DOHH2 (cell line): ENCODE measurements around the gene REC114.

Experiments
- EZH2phosphoT487 ChIP-seq: fragments of 200-600 bp; sonication (generic); IDR thresholded peaks from 2 replicates; pipeline ENCODE4 v1.6.1; 2017; ENCODE audit warnings: borderline replicate concordance, mild to moderate bottlenecking, antibody characterized with exemption, low read length, moderate library complexity, mixed read lengths
- TF ChIP-seq, protein P1 (sequence below): fragments of 200-600 bp; sonication (generic); IDR thresholded peaks from one replicate; pipeline ENCODE4 v1.5.1; 2014; ENCODE audit warnings: antibody characterized with exemption, mild to moderate bottlenecking, low read depth, low read length; ENCODE audit not compliant: poor library complexity, severe bottlenecking

- TF ChIP-seq, protein P1, sequence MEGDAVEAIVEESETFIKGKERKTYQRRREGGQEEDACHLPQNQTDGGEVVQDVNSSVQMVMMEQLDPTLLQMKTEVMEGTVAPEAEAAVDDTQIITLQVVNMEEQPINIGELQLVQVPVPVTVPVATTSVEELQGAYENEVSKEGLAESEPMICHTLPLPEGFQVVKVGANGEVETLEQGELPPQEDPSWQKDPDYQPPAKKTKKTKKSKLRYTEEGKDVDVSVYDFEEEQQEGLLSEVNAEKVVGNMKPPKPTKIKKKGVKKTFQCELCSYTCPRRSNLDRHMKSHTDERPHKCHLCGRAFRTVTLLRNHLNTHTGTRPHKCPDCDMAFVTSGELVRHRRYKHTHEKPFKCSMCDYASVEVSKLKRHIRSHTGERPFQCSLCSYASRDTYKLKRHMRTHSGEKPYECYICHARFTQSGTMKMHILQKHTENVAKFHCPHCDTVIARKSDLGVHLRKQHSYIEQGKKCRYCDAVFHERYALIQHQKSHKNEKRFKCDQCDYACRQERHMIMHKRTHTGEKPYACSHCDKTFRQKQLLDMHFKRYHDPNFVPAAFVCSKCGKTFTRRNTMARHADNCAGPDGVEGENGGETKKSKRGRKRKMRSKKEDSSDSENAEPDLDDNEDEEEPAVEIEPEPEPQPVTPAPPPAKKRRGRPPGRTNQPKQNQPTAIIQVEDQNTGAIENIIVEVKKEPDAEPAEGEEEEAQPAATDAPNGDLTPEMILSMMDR: no peak
- TF ChIP-seq EZH2phosphoT487: no peak
Measured at GRCh38 chr15:73488698-73489097, 45.7 kb downstream of the REC114 start.
